Measurements from ENCODE around the gene LHPP.

The LHPP gene

GRCh38 chr10:124639646-124640045 lies 178.0 kb downstream of the LHPP start:
- no peaks in the 10 kb centered on the region for H3K27me3 ChIP-seq (ENCODE audit: control insufficient read depth, insufficient read depth, low read length)
- H3K4me3 ChIP-seq (ENCODE audit: low read length): no peak overlapping the region
- peaks cover 21% of the 10 kb centered on the region for H3K4me1 ChIP-seq (ENCODE audit: control insufficient read depth, insufficient read depth, low read length)
- H3K36me3 ChIP-seq (ENCODE audit: control insufficient read depth, insufficient read depth, low read length): no peaks in the 10 kb centered on the region
- H3K27ac ChIP-seq (ENCODE audit: low read depth, low read length): no peak overlapping the region
- no peak overlapping the region for H3K9ac ChIP-seq (ENCODE audit: low read length)

- Histone ChIP-seq H3K4me3 (ENCODE audit: low read length) (no peak overlapping the region), H3K27me3 (ENCODE audit: control insufficient read depth, insufficient read depth, low read length) (no peaks in the 10 kb centered on the region), H3K9ac (ENCODE audit: low read length) (no peak overlapping the region), H3K4me1 (ENCODE audit: control insufficient read depth, insufficient read depth, low read length) (peaks cover 21% of the 10 kb centered on the region), H3K27ac (ENCODE audit: low read depth, low read length) (no peak overlapping the region), H3K36me3 (ENCODE audit: control insufficient read depth, insufficient read depth, low read length) (no peaks in the 10 kb centered on the region)
These were observed 178.4 kb downstream of the LHPP start for GRCh38 chr10:124640056-124640455.

GRCh38 chr10:124640538-124641231 lies 179.1 kb downstream of the LHPP start:
- H3K36me3 ChIP-seq (ENCODE audit: control insufficient read depth, insufficient read depth, low read length): no peaks in the 10 kb centered on the region
- H3K27me3 ChIP-seq (ENCODE audit: control insufficient read depth, insufficient read depth, low read length): no peaks in the 10 kb centered on the region
- H3K27ac ChIP-seq (ENCODE audit: low read depth, low read length): peak overlapping the region; percentile 71
- H3K4me1 ChIP-seq (ENCODE audit: control insufficient read depth, insufficient read depth, low read length): peaks cover 21% of the 10 kb centered on the region
- peak overlapping the region; percentile 2 for H3K4me3 ChIP-seq (ENCODE audit: low read length)
- H3K9ac ChIP-seq (ENCODE audit: low read length): no peak overlapping the region

- H3K36me3 ChIP-seq (ENCODE audit: control insufficient read depth, insufficient read depth, low read length): no peaks in the 10 kb centered on the region
- H3K27me3 ChIP-seq (ENCODE audit: control insufficient read depth, insufficient read depth, low read length): no peaks in the 10 kb centered on the region
- H3K27ac ChIP-seq (ENCODE audit: low read depth, low read length): peak overlapping the region; percentile 71
- H3K4me1 ChIP-seq (ENCODE audit: control insufficient read depth, insufficient read depth, low read length): peaks cover 27% of the 10 kb centered on the region
- H3K4me3 ChIP-seq (ENCODE audit: low read length): peak overlapping the region; percentile 2
- H3K9ac ChIP-seq (ENCODE audit: low read length): no peak overlapping the region
These were observed 179.9 kb downstream of the LHPP start for GRCh38 chr10:124641282-124642087.

- Histone ChIP-seq H3K36me3 (ENCODE audit: control insufficient read depth, insufficient read depth, low read length) (no peaks in the 10 kb centered on the region), H3K4me1 (ENCODE audit: control insufficient read depth, insufficient read depth, low read length) (peaks cover 33% of the 10 kb centered on the region), H3K9ac (ENCODE audit: low read length) (no peak overlapping the region), H3K27me3 (ENCODE audit: control insufficient read depth, insufficient read depth, low read length) (no peaks in the 10 kb centered on the region), H3K4me3 (ENCODE audit: low read length) (no peak overlapping the region), H3K27ac (ENCODE audit: low read depth, low read length) (peak overlapping the region; percentile 71)
These were observed 180.6 kb downstream of the LHPP start for GRCh38 chr10:124642088-124642710.

GRCh38 chr10:124643330-124644009 lies 181.8 kb downstream of the LHPP start:
- no peak overlapping the region for H3K4me3 ChIP-seq (ENCODE audit: low read length)
- H3K36me3 ChIP-seq (ENCODE audit: control insufficient read depth, insufficient read depth, low read length): no peaks in the 10 kb centered on the region
- peaks cover 39% of the 10 kb centered on the region for H3K4me1 ChIP-seq (ENCODE audit: control insufficient read depth, insufficient read depth, low read length)
- H3K27ac ChIP-seq (ENCODE audit: low read depth, low read length): no peak overlapping the region
- H3K27me3 ChIP-seq (ENCODE audit: control insufficient read depth, insufficient read depth, low read length): no peaks in the 10 kb centered on the region
- no peak overlapping the region for H3K9ac ChIP-seq (ENCODE audit: low read length)

- Histone ChIP-seq H3K27me3 (ENCODE audit: control insufficient read depth, insufficient read depth, low read length) (no peaks in the 10 kb centered on the region), H3K4me1 (ENCODE audit: control insufficient read depth, insufficient read depth, low read length) (peaks cover 47% of the 10 kb centered on the region), H3K9ac (ENCODE audit: low read length) (no peak overlapping the region), H3K27ac (ENCODE audit: low read depth, low read length) (no peak overlapping the region), H3K36me3 (ENCODE audit: control insufficient read depth, insufficient read depth, low read length) (no peaks in the 10 kb centered on the region), H3K4me3 (ENCODE audit: low read length) (no peak overlapping the region)
These were observed 182.6 kb downstream of the LHPP start for GRCh38 chr10:124644236-124644635.

- Histone ChIP-seq H3K4me1 (ENCODE audit: control insufficient read depth, insufficient read depth, low read length) (peaks cover 49% of the 10 kb centered on the region), H3K9ac (ENCODE audit: low read length) (no peak overlapping the region), H3K36me3 (ENCODE audit: control insufficient read depth, insufficient read depth, low read length) (no peaks in the 10 kb centered on the region)
These were observed 183.3 kb downstream of the LHPP start for GRCh38 chr10:124644771-124645415.

GRCh38 chr10:124645467-124646095 lies 184.0 kb downstream of the LHPP start:
- Histone ChIP-seq H3K36me3 (ENCODE audit: control insufficient read depth, insufficient read depth, low read length) (peaks cover 4% of the 10 kb centered on the region), H3K9ac (ENCODE audit: low read length) (no peak overlapping the region), H3K27ac (ENCODE audit: low read depth, low read length) (peak overlapping the region; percentile 58), H3K27me3 (ENCODE audit: control insufficient read depth, insufficient read depth, low read length) (no peaks in the 10 kb centered on the region), H3K4me1 (ENCODE audit: control insufficient read depth, insufficient read depth, low read length) (peaks cover 46% of the 10 kb centered on the region), H3K4me3 (ENCODE audit: low read length) (no peak overlapping the region)

More at GRCh38 chr10:124644771-124645415, 183.3 kb downstream of the LHPP start:
- H3K27me3 ChIP-seq (ENCODE audit: control insufficient read depth, insufficient read depth, low read length): no peaks in the 10 kb centered on the region
- no peak overlapping the region for H3K27ac ChIP-seq (ENCODE audit: low read depth, low read length)
- H3K4me3 ChIP-seq (ENCODE audit: low read length): no peak overlapping the region

- peaks cover 4% of the 10 kb centered on the region for H3K36me3 ChIP-seq (ENCODE audit: control insufficient read depth, insufficient read depth, low read length)
- no peak overlapping the region for H3K4me3 ChIP-seq (ENCODE audit: low read length)
- no peak overlapping the region for H3K9ac ChIP-seq (ENCODE audit: low read length)
- peaks cover 34% of the 10 kb centered on the region for H3K4me1 ChIP-seq (ENCODE audit: control insufficient read depth, insufficient read depth, low read length)
- no peaks in the 10 kb centered on the region for H3K27me3 ChIP-seq (ENCODE audit: control insufficient read depth, insufficient read depth, low read length)
- peak overlapping the region; percentile 58 for H3K27ac ChIP-seq (ENCODE audit: low read depth, low read length)
These were observed 185.1 kb downstream of the LHPP start for GRCh38 chr10:124646483-124647352.

Data from rectal smooth muscle tissue (tissue), 1 donor.